ENCODE measurements around the gene SH2D4B.

SH2D4B gene

DNA sequence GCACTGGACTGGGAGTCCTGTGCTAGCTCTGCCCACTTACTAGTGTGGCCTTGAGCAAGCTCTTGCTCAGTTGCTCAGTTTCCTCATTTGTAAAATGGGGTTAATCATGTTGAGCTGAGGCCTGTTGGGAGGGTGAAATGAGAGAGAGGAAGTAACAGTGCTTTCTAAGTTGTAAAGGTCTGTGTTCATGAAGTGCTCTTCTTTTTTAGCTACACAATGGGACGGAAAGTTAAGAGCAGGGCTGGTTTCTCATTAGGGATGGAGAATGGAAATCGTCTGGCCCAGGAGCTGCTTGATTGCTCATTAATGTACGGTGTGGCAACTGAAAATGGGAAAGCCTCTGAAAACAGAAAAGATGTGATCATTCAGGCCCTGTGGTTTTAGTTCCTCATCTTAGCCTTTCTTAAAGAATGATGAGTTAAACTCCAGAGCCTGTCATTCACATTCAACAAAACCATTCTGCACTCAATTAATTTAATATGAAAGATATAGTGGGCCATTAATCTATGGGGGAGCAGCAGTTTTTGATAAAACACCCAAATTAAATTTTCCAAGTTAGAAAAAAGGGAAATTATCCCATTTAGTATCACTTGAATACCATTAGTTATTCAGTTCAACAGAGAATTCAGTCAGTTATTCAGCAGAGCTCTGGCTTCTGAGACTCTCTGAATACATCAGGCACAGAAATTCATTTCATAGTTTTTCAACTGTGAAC, 60.5 kb downstream of the SH2D4B start:
- no peak for DNase-seq

GRCh38 chr10:80598951-80599350, 61.2 kb downstream of the SH2D4B start:
- no peak for DNase-seq

DNA sequence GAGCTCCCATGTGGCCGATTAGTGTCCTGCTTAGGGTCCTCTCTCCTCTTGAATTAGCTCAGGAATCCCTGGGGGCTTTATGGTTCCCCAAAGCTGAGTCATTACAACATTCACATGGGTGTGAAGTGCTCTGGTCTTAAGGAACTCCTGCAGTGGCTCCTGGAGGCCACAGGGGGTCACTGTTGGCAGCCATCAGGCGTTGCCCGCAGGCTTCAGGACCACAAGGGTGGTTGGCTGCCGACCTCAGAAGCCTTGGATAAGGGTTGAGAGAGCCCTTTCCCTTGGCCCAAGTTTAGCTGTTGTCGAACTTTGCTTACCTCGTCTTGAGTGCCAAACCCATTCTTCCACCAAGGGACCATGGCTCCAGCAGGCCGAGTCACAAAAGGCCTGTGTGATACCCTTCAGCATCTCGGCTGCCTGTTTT, 61.7 kb downstream of the SH2D4B start:
- no peak for DNase-seq

GRCh38 chr10:80600256-80600655, 62.6 kb downstream of the SH2D4B start:
- no peak for DNase-seq

GRCh38 chr10:80602881-80603280, 65.2 kb downstream of the SH2D4B start:
- no peak for DNase-seq

GRCh38 chr10:80603516-80603915, 65.8 kb downstream of the SH2D4B start:
- DNase-seq: no peak

DNA sequence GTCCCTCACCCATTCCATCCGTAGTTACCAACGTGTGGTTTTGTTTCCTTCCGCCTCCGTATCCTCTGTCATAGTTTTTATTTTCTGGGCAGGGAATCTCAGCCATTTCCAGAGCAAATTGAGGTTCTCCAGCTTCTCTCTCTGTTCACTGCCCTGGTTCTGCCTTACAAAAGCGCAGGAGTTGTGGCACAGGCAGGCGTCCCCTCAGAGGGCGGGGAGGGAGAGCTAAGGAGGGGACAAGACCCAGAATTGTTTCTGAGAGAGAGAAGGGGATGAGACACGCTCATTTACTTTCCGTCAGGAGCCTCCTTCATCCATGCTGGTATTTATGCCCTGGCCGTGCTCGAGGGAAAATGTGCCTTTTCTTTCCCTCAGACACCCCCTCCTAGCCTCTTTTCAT, 71.0 kb downstream of the SH2D4B start:
- DNase-seq: no peak

GRCh38 chr10:80609331-80609730, 71.6 kb downstream of the SH2D4B start:
- no peak for DNase-seq

GRCh38 chr10:80611481-80612185, 73.9 kb downstream of the SH2D4B start:
- DNase-seq: no peak

- no peak for DNase-seq
Measured at GRCh38 chr10:80612261-80612660, 74.6 kb downstream of the SH2D4B start.

DNA sequence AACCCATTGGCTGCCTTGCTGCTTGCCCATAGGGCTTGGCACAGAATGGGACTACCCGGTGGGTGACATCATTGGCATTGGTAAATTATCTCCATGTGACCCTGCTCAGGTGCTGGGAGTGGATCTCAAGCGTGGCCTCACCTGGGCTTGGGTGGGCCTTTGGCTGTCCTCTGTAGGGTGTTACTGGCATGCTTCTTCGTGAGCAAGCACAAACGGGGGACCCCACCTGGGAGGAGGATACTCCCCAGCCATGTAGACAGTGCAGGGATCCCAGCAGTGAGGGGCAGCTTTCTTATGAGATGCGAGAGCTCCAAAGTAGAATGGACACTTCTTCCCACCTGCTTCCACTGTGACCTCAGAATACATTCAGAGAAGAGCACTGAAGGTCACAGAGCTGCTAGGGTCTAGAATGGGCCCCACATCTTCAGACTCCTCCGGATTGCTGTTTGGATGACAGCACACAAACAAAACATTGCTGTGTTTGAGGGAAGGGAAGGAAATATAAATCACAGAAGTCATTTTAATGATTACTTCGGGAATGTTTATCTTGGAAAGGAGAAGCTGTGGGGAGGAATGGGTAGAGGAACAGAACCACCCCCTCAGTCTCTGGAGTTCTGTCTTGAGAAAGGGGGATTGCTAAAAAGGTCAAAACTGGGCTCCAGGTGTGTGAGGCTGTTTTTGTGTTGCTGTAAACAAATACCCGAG, 75.9 kb downstream of the SH2D4B start:
- DNase-seq: no peak

- no peak for DNase-seq
Measured at GRCh38 chr10:80614576-80615416, 77.1 kb downstream of the SH2D4B start.

DNA sequence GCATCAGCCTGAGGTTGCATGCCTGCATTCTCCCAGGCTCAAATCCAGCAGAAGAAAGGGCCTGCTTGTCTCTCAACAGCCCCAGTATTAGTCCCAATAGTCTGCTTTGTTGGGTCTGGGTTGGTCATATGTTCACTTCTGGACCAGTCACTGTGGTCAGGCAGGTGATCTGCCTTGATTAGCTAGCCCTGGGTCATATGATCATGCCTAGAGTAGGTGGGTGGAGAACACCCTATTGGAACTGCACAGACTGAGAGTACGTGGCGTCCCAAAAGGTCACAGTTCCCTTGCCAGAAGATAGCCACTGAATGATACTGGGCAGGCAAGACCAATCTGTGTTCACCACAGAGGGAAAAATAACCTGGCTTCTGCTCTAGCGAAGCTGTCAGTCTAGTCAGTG, 80.1 kb downstream of the SH2D4B start:
- no peak for DNase-seq

GRCh38 chr10:80619036-80619435, 81.3 kb downstream of the SH2D4B start:
- DNase-seq: no peak

- DNase-seq: no peak
Measured at GRCh38 chr10:80622153-80622552, 84.5 kb downstream of the SH2D4B start.

DNA sequence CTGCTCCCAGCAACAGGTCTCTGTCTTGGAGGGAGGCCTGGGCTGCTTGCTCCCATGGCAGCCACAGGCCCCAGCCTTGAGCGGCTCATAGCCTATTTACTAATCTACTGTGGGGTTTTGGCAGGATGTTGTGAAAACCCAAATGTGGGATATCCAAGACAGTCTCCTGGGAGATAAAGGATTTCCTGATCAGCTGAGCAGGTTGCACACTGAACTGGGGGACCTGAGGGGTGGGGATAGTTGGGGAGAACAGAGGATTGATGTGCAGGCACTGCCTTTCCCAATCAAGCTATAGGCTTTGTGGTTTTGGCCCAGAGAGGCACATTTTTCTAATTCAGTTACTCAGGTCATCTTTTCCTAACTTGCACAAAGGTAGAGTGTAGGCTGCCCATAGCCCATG, 92.6 kb downstream of the SH2D4B start:
- DNase-seq: no peak

DNA sequence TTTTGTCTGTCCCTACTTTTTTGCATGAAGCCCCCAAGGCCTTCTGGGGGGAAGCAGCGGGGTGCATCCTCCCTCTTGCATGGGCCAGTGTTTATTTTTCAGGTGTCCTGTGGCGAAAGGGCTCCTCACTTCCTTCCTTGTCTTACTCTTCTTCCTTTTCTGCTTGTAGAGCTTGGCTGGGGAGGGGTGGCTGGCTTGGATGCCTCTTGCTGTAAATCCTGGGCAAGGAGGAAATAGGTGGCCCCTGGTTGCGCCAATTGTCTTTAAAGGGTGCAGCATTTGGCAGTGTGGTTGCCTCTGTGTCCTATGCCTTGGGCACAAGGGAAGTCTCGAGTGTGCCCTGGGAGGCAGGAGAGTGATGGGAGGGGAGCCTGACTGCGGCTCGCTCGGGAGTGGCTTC, 95.0 kb downstream of the SH2D4B start:
- no peak for DNase-seq

- no peak for DNase-seq
Measured at GRCh38 chr10:80633383-80633860, 95.7 kb downstream of the SH2D4B start.

- DNase-seq: no peak
Measured at GRCh38 chr10:80633910-80634309, 96.2 kb downstream of the SH2D4B start.

GRCh38 chr10:80642661-80643060, 105.0 kb downstream of the SH2D4B start:
- DNase-seq: no peak

DNA sequence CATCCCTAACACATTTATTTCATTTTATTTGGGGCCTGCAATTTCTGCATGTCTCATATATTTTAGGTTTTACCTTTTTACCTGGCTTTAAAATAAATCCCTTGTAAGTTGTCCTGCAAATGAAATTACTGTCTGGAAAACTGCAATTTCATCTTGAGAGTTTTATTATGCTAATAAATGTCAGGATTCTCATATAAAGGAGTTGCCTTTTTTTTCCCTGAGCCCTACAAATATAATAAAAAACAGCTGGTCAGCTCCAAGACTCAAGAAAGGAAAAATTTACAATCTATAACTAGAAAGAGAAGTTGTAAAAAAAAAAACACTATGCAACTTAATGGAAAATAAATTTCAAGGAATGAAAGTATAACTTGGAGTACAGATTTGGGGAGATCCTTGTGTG, 108.7 kb downstream of the SH2D4B start:
- DNase-seq: no peak

GRCh38 chr10:80647173-80647833, 109.6 kb downstream of the SH2D4B start:
- DNase-seq: no peak
